ENCODE measurements around the gene NHLRC4.
"Not testable (repeated sequence)": the region's sequence is repeated elsewhere in the genome, so short reads cannot be mapped to it uniquely, and the experiment has no call there.

Gene NHLRC4

DNA sequence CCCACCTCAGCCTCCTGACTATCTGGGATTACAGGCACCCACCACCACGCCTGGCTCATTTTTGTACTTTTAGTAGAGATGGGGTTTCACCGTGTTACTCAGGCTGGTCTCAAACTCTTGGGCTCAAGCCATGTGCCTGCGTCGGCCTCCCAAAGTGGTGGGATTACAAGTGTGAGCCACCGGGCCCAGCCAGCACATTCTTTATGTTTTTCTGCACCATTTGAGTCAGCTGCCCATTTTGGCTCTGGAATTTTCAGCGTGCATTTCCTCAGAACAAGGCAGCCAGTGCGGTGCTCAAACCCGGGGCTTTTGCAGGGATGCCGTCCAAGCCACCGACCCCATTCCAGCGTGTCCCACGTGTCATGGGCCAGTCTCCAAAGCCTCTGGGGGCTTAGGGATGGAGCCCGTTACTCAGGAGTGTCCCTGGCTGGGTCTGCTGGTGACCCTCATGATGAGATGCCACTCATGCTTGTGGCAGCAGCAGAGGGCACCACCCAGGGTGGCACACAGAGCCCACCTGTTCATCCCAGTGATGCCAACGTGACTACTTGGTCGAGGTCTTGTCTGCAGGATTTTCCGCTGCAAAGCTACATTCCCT, 19.3 kb downstream of the NHLRC4 start:
- DNase-seq, result peak; percentile 59

DNA sequence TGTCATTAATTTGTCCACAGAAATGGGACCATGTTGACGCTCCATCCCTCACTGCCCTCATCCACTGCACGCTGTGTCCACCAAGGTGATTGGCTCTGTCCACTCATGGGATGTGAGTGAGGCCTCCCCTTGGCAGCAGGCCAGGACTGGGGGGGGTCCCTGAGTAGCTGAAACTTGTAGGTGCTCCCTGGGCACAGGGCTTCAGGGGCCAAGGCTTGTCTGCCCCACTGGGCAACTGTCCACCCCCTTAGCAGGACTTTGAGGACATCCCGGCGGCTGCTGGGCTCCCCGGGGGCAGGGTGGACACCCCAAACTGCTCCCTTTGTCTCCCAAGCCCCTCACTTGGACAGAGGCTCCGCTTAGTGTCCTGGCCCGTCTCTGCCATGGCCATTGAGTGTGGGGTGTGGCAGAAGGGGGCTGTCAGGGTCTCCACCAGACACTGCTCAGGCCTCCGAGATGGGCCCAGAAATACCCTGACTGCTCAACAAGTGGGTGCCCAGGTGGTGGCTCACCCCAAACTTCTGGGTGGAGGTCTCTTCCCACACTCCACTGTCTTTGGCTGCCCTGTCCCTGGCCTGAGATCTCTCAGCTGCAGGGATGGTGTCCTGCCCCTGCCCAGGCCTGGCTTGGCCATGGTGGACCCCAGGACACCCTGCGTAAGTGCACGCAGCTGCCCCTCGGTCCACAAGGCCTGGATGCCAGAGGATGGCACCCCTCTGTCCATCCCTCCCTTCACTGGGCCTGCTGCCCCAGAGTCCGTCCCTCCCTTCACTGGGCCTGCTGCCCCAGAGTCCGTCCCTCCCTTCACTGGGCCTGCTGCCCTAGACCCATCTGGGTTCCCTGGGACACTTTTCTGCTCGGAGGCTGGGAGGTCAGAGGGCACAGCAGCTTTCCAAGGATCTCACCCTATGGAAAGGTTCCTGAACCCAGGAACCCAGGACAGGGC, 20.1 kb downstream of the NHLRC4 start:
- DNase-seq, result no peak

DNA sequence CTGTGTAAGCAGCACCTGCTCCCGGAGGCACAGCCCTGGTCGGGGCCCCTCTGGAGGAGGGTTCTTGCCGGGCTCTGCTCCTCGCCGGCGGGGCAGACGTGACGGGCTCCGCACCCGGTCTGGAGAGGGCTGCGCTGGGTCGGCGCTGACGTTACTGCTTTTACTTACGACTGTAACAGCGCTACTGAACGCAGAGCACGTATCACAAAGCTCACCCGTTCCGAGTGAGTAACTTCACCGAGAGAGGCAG, 21.8 kb downstream of the NHLRC4 start:
- DNase-seq, result peak; percentile 58

DNA sequence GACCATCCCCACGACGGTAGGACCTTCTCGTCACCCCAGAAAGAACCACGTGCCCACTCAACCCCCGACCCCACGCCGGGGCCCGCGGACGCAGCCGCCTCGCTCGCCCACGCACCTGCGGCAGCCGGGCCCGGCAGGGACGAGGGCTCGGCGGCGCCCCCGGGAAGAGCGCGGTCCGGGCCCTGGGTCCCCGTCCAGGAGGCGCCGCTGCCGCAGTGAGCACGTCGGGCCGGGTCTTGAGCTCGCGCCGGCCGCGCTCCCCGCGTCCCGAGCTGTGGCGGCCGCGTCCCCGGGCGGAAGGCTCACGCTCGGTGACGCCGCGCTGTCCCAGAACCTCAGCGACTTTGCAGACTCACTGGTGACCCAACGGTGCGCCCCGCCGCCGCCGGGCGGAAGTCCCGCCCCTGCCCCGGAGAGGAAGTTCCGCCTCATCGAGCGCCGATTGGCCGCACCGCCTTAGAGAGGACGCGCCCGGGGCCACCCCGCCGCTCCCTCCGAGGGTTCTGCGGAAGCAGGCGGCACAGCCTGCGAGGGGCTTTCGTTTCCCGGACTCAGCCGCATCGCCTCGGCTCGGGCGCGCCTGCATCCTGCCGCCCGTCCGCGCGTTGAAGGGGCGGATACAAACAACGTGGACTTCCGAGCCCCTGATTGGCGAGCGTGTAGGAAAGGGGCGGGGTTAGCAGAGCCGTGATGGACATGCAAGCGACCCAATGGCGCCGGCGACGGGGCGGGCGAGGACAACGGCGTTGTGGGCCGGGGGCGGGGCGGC, 22.3 kb downstream of the NHLRC4 start:
- peak; percentile 95 for DNase-seq

DNA sequence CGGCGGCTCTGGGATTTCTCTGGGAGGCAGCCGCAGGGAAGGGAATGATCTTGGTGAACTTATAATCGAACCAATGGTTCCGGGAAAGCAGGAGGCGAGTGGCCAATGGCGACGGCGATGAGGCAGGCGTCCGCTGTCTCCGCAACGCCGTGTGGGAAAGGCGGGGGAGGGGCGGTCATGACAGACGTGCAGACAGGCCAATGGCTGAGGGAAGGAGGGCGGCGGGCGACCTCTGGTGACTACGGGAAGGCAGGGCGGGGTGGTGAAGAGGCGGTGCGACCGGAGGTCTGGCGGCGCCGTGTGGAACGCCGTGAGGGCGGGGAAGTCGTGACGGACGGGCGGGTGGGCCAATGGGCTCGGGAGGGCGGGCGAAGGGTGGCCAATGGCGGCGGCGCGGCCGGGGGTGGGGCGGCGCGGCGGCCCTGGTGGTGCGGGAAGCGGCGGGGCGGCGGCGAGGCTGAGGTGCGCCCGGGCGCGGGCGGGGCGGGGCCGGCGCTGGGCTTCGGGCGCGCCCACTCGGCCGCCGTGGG, 22.9 kb downstream of the NHLRC4 start, which contains the start of gene RAB40C:
RAB40C (plus strand) TSS at position 409 of the 530 bp plus-strand sequence. CDS start 226 bp downstream, outside the sequence.
- DNase-seq, result peak; percentile 98

DNA sequence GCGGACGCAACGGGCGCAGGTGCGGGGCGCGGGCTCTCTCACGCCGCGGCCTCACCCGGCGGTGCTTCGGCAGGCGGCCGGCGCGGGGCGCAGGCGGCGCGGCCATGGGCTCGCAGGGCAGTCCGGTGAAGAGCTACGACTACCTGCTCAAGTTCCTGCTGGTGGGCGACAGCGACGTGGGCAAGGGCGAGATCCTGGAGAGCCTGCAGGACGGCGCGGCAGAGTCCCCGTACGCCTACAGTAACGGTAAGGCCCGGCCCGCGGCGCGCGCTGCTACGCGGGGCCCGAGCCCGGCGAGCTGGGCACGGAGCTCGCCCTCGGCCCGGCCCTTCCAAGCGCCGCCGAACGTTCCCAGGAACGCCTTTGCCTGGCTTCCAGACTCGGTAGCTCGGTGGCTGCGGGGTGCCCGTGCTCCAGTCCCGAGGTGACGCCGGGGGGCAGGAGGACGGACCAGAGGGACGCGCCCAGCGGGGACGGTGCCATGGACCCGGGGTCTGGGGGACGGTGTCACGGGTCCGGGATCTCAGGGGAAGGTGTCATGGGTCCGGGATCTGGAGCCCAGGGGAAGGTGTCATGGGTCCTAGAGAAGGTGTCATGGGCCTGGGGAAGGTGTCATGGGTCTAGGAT, 23.5 kb downstream of the NHLRC4 start:
- peak; percentile 33 for DNase-seq

DNA sequence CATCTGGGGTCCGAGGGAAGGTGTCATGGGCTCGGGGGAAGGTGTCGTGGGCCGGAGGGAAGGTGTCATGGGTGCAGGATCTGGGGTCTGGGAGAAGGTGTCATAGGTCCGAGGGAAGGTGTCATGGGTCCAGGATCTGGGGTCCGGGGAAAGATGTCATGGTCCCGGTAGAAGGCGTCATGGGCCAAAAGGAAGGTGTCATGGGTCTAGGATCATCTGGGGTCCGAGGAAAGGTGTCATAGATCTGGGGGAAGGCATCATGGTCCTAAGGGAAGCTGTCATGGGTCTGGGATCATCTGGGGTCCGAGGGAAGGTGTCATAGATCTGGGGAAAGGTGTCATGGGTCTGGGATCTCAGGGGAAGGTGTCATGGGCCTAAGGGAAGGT, 24.0 kb downstream of the NHLRC4 start:
- DNase-seq, result no peak

DNA sequence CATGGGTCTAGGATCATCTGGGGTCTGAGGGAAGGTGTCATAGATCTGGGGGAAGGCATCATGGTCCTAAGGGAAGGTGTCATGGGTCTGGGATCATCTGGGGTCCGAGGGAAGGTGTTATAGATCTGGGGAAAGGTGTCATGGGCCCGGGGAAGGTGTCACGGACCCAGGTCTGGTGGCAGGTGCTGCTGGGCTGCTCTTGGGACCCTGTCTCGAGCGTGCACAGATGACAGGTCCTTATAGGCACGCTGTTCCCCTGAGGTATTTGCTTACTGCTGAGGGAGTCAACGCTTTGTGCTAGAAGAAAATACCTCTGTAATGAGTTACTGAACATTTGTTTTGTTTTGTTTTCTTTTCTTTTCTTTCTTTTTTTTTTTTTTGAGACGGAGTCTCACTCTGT, 24.4 kb downstream of the NHLRC4 start:
- no peak for DNase-seq

DNA sequence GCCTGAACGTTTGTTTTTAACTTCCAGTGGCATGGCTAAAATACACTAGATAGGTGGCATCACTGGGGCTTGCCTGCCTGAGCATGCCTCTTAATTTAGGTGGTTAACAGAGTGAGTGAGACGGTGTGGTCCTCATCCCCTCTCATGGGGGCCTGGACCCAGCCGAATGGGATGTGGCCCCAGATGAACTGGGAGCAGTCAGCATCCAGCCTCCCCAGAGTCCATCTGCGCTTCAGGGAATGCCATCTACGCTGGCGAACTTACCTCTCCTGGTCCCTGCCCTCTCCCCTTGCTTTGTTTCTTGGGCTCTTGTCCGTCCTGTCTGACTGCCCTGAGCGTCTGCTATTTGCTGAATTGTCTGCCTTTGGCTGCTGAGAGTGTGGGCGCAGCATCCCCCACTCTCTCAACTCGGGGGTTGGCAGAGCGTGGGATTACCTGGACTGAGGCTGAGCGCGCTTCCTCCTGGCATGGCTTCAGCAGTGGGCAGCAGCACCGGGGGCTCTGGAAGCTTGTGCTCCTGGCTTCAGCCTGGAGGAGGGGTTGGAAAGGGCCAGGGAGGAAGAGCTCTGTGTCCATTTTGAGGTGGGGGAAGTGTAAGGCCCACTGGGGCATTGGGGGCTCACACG, 25.2 kb downstream of the NHLRC4 start:
- no peak for DNase-seq

DNA sequence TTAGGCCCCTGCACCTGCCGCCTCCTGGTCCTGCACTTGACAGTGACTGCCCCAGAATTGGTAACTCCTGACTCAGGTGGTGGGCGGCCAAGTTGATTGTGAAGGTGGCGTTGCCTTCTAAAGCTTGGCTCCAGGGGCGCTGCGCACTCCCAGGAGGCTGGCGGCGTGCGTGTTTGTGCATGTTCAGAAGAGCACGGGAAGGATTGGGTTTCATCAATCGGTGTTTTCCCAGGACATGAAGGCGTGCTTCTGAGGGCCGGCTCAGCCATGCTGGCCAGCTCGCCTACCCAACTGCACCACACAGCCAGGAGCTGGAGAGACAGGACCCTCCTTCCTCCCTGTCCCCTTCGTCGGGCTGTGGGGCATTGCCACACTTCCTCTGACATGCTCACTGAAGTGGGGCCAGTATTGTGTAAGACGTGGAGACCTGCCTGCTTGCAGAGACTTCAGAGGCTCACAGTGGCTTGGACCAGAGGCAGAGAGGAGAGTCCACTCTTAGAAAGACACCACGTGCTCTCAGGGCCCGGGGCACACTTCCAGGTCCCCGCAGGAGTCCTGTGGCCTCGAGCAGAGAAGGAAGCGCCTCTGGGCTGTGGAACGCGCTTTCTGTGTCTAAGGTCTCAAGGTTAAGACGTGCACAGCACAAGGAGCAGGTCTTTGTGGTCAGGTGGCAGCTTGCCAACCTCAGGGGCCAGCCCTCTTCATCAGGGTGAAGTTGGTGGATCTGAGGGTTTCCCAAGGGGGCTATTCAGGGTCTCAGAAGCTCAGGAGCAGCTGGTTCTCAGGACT, 25.9 kb downstream of the NHLRC4 start:
- DNase-seq, result no peak

DNA sequence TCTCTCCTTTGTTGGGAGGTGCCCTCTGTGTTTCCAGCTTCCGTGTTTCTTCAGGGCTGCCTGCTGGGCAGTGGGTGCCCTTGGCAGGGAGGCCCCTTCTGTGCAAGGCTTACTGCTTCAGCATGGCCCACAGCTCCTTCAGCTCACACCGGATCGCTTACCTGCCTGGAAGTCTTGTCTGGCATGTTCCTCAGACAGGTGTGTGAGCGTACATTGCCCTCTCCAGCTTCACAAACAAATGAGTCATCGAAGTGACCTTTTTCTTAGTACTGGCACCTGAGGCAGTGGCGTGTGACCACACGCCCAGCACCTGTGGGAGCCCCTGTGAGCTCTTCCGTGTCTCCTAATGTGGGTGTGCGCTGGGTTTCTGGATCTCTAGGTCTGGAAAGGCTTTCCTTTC, 26.6 kb downstream of the NHLRC4 start:
- DNase-seq, result no peak

DNA sequence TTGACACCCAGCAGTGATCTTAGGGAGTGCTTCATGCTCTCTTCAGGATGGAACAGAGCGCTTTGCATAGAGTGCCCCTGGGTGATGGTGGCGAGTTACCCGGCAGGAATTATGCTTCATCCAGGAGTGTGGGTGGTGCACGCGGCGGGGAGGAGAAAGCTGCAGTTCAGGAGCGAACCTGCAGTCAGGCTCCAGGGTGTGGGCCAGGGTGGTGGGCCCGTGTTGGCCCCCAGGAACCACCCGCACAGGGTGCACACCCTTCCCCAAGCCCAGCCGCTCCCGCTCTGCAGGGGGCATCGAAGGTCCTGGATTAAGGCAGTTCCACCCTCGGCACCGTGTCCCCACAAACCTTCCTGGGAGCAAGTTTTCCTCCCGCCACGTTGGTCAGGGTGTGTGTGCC, 27.0 kb downstream of the NHLRC4 start:
- DNase-seq, result no peak

DNA sequence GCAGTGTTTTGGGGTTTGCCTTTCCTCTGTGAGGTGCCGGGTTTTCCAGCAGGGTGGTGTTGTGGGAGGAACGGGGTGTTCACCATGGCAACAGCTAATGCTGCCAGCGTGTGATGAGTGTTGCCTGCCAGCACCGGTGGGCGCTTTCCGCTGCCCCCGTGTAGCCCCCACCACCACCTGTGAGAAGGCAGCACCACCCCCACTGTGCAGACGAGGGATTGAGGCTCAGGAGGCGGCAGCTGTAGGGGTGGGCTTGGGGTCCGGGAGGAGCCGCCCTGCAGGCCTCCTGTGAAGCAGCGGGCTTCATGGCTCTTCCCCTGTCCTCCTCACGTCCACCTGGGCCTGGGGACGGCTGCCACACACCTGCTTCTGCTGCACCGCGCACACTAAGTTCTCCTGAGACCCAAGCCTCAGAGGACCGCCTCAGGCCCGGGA, 28.3 kb downstream of the NHLRC4 start:
- no peak for DNase-seq

DNA sequence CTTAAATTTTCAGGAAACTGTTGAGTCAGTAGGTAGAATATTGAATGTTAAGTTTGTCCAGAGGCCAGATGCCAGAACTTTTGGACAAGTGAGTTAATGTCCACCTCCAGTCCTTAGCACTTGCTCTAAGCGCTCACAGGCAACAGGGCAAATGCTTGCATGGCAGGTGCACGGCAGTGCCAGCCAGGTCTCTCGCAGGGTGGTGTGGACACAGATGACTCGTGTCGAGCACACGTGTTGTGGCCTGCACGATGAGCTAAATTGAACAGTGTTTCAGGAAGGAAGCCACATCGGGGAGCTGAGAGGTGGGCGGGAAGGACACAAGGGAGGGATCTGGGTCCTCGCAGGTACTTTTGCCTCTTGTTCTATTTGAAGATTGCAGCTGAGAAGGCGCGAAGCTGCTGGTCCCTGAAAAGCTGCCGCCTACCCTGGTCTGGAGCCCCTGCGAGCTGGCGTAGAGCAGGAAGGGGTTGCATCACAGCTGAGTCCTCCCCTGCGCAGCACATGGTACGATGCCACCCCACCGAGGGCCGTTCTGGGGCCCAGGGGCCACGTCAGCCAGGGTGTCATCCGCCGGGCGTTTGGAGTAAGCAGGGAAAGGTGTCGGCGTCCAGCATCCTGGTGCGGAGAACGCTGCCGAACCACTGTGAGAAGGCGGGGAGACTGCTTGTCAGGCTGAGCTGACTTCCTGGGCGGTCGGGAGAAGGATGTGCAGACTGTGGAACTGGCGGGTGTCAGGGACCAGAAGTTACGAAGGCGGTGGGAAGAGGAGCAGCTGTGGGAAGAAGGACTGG, 29.3 kb downstream of the NHLRC4 start:
- DNase-seq, result no peak

DNA sequence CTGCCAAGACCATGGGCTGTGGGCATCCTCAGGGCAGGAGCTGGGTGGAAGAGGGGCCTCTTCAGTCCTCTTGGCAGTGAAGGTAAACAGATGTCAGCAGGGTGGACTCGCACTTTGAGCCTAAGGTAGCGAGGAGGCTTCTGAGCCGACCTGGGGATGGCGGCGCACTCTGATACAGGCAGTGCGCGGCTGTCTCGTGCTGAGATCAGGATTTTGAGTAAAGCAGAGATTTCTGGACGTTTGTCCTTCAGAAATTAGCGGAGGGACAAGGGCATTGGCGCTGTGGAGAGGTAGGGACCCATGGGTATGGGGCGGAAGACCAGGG, 29.9 kb downstream of the NHLRC4 start:
- no peak for DNase-seq

DNA sequence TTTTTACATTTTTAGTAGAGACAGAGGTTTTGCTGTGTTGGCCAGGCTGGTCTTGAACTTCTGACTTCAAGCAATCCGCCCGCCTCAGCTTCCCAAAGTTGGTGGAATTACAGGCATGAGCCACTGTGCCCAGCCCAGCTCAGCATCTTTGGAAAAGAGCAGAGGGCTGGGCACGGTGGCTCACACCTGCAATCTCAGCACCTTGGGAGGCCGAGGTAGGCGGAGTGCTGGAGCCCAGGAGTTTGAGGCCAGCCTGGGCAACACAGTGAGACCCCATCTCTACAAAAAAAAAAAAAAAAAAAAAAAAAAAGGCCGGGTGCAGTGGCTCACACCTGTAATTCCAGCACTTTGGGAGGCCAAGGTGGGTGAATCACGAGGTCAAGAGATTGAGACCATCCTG, 30.9 kb downstream of the NHLRC4 start:
- not testable (repeated sequence) for DNase-seq

DNA sequence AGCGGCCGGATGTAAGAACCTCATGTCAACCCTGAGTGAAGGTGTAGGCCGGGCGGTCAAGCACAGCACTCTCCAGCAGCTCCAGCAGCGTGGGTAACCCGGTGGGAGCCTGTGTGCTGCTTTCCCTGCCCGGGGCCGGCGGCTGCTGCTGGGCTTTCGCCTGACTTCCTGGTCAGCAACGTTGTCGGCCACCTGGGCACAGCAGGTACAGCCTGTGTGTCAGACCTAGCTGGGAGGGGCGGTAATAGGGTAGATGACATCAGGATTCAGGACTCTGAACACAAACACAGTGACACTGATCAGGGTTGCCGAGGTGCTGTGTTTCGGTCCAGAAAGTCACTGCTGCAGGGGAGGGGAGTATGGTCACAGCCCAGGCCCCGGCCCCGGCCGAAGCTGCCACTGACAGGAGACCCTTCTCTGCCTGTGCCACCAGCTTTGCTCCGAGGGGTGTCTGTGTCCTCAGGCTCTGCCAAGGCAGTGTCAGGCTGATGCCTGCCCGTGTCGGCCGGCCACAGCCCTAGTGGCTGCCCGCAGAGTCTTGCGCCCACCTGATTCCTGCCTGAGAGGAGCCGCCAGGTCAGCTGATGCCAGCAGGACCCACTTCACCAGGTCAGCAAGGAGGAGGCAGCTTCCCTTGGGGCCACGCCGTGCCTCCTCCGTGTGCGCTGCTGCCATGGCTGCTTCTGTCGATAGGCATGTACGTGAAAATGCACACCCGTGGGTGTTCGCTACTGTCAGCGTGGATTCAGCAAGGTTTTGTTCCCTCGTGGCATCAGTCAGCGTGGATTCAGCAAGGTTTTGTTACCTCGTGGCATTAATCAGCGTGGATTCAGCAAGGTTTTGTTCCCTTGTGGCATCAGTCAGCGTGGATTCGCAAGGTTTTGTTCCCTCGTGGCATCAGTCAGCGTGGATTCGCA, 32.3 kb downstream of the NHLRC4 start:
- no peak for DNase-seq

DNA sequence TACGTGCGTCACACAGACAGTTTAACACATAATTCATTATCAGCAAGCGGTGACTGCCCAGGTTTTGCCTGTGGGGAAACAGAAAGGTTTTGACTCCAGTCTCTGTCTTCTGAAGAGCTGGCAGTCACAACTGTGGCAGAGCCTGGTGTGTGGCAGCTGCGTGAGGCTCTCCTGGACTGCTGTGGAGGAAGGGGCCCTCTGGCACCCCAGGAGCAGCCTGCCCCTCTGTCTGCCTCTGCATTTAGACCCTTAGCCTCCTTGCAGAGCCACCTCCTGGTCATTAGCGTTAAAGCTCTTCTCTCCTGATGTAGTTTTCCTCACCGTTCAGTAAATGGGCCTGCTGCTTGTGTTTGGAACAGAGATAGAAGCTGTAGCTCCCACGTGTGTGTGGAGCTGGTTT, 34.0 kb downstream of the NHLRC4 start:
- DNase-seq, result no peak

DNA sequence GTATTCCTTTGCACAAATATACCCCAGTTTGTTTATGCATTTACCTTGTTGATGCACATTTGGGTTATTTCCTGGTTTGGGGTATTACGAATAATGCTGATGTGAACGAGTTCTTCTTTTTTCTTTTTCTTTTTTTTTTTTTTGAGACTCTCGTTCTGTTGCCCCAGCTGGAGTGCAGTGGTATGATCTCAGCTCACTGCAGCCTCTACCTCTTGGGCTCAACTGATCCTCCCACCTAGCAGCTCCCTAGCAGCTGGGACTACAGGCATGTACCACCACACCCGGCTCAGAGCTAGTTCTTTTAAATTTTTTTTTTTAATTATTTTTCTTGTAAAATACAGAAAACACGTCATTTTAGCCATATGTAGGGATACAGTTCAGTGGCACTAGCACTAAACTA, 37.1 kb downstream of the NHLRC4 start:
- DNase-seq, result no peak
